KMS-11 (cell line): Measurements from ENCODE around the gene FARS2.

ENCODE experiments used
- H2AFZ ChIP-seq: fragments of 200-600 bp; sonication (generic); 2 replicates; pipeline ENCODE4 v1.6.1; 2016; ENCODE audit warnings: antibody characterized with exemption, mixed run types, low read depth
- H3K27ac ChIP-seq: fragments of 200-600 bp; sonication (generic); 2 replicates; pipeline ENCODE4 v1.6.1; 2016; ENCODE audit warnings: mild to moderate bottlenecking, mixed run types
- H3K27me3 ChIP-seq: fragments of 200-600 bp; sonication (generic); 2 replicates; pipeline ENCODE4 v1.6.1; 2017; ENCODE audit warnings: mild to moderate bottlenecking, low read depth, mixed run types, moderate library complexity; ENCODE audit not compliant: insufficient read depth
- H3K36me3 ChIP-seq: fragments of 200-600 bp; sonication (generic); 2 replicates; pipeline ENCODE4 v1.6.1; 2017; ENCODE audit warnings: mild to moderate bottlenecking, mixed run types; ENCODE audit not compliant: insufficient read depth
- H3K4me1 ChIP-seq: fragments of 200-600 bp; sonication (generic); 2 replicates; pipeline ENCODE4 v1.6.1; 2016; ENCODE audit warnings: mild to moderate bottlenecking, low read depth, mixed run types; ENCODE audit not compliant: poor library complexity, severe bottlenecking
- H3K4me2 ChIP-seq: fragments of 200-600 bp; sonication (generic); 2 replicates; pipeline ENCODE4 v1.7.0; 2016; ENCODE audit warnings: mild to moderate bottlenecking, mixed run types
- H3K4me3 ChIP-seq: fragments of 200-600 bp; sonication (generic); IDR thresholded peaks from 2 replicates; pipeline ENCODE4 v1.6.1; 2017; ENCODE audit warnings: low read depth, low read length, mixed read lengths; ENCODE audit not compliant: insufficient read depth
- H3K79me2 ChIP-seq: fragments of 200-600 bp; sonication (generic); 2 replicates; pipeline ENCODE4 v1.6.1; 2016; ENCODE audit warnings: low read depth, mixed run types; ENCODE audit not compliant: insufficient read depth
- H3K9ac ChIP-seq: fragments of 200-600 bp; sonication (generic); 2 replicates; pipeline ENCODE4 v1.6.1; 2016; ENCODE audit warnings: mild to moderate bottlenecking, mixed run types
- H4K20me1 ChIP-seq: fragments of 200-600 bp; sonication (generic); 2 replicates; pipeline ENCODE4 v1.6.1; 2016; ENCODE audit warnings: mild to moderate bottlenecking, mixed run types; ENCODE audit not compliant: insufficient read depth
- TF ChIP-seq, protein P1 (sequence below): fragments of 200-600 bp; sonication (generic); conservative IDR thresholded peaks from 2 replicates; pipeline ENCODE4 v1.6.1; 2017; ENCODE audit warnings: low read depth, mild to moderate bottlenecking, antibody characterized with exemption, low read length, moderate library complexity, mixed read lengths

The FARS2 gene

DNA sequence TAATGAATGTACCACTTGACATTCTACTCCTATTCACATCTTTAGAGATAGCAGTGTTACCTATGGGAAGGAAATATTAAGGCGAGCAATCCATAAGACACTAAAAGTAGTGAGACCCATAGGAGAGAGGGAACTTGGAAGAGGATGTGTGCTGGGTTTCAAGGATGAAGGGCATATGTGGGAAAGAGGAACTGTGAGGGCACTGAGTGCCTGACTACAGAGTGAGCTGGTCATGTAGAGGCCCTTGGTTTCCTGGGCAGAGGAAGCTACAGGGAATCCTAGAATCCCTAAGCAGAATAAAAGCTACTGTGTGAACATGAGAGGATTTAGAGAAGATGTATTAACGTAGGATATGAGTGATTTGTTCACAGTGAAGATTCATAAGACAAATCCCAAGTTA is 262.8 kb downstream of the FARS2 start:
- H3K4me2 ChIP-seq, result no peak overlapping the region
- H4K20me1 ChIP-seq, result no peaks in the 10 kb centered on the region
- H3K36me3 ChIP-seq, result no peaks in the 10 kb centered on the region
- no peak overlapping the region for H3K27ac ChIP-seq
- no peak overlapping the region for H3K4me3 ChIP-seq
- TF ChIP-seq, protein P1, sequence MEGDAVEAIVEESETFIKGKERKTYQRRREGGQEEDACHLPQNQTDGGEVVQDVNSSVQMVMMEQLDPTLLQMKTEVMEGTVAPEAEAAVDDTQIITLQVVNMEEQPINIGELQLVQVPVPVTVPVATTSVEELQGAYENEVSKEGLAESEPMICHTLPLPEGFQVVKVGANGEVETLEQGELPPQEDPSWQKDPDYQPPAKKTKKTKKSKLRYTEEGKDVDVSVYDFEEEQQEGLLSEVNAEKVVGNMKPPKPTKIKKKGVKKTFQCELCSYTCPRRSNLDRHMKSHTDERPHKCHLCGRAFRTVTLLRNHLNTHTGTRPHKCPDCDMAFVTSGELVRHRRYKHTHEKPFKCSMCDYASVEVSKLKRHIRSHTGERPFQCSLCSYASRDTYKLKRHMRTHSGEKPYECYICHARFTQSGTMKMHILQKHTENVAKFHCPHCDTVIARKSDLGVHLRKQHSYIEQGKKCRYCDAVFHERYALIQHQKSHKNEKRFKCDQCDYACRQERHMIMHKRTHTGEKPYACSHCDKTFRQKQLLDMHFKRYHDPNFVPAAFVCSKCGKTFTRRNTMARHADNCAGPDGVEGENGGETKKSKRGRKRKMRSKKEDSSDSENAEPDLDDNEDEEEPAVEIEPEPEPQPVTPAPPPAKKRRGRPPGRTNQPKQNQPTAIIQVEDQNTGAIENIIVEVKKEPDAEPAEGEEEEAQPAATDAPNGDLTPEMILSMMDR, result no peak
- no peak overlapping the region for H3K9ac ChIP-seq
- no peak overlapping the region for H2AFZ ChIP-seq
- no peaks in the 10 kb centered on the region for H3K27me3 ChIP-seq
- peaks cover 2% of the 10 kb centered on the region for H3K4me1 ChIP-seq
- H3K79me2 ChIP-seq, result no peaks in the 10 kb centered on the region

DNA sequence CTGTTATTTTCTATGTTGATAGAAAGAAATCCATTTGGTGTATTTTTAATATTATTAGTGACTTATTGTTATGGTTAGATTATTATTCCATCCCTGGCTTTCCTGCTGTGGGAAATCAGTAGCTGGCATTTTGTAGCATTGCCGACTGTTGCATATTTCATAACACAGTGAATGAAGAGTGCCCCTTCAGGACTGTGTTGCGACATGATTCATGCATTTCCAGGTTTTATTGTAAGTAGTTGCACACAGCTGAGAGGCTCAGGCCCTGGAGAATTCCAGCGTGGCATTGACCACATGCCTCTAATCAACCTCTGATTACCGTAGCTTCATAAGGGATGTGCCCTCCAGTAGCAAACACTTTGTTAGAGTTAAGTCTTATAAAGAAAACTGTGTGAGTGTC is 263.9 kb downstream of the FARS2 start:
- Histone ChIP-seq H4K20me1 (no peaks in the 10 kb centered on the region), H3K9ac (no peak overlapping the region), H3K4me1 (no peaks in the 10 kb centered on the region), H2AFZ (no peak overlapping the region), H3K4me3 (no peak overlapping the region), H3K79me2 (no peaks in the 10 kb centered on the region), H3K27me3 (no peaks in the 10 kb centered on the region), H3K4me2 (no peak overlapping the region), H3K27ac (no peak overlapping the region), H3K36me3 (no peaks in the 10 kb centered on the region)
- TF ChIP-seq, protein P1, result no peak

DNA sequence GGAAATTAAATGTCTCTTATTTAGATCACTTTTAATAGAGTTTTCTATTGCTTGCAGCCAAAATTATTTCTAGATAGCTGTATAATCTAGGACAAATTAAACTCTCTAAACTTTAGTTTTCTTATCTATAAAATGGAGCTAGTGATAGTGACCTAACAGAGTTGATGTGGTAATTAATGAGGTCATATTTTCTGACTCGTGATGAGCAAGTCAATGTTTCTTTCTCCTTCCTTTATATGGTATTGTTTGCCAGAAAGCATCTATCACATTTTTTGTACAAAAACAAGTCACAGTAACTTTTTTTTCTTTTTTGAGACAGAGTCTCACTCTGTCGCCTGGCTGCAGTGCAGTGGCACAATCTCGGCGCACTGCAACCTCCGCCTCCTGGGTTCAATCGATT is 267.7 kb downstream of the FARS2 start:
- H4K20me1 ChIP-seq, result no peaks in the 10 kb centered on the region
- no peak overlapping the region for H3K27ac ChIP-seq
- H3K4me1 ChIP-seq, result no peaks in the 10 kb centered on the region
- no peaks in the 10 kb centered on the region for H3K79me2 ChIP-seq
- H3K4me2 ChIP-seq, result no peak overlapping the region
- no peaks in the 10 kb centered on the region for H3K27me3 ChIP-seq
- H3K9ac ChIP-seq, result no peak overlapping the region
- H3K4me3 ChIP-seq, result no peak overlapping the region
- no peak overlapping the region for H2AFZ ChIP-seq
- TF ChIP-seq, protein P1, result no peak
- no peaks in the 10 kb centered on the region for H3K36me3 ChIP-seq

DNA sequence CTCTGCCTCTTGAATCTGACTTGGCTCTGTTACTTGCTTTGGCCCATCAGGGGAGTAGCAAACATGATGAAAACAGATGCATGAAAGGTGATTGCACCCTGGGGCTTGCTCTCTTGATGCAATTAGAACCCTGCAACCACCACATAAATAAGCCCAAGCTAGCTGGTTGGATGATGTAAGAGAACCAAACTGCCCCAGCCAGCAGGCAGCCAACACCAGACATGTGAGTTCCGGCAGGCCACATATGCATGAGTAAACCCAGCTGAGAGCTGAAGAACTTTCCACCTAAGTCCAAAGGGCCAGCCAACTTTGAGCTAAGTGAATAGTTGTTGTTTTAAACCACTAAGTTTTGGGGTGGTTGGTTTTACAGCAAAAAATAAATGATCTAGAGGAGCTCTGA is 268.4 kb downstream of the FARS2 start:
- no peaks in the 10 kb centered on the region for H4K20me1 ChIP-seq
- no peaks in the 10 kb centered on the region for H3K79me2 ChIP-seq
- H3K27me3 ChIP-seq, result no peaks in the 10 kb centered on the region

More for the DNA sequence above, 268.4 kb downstream of the FARS2 start:
- Histone ChIP-seq H2AFZ (no peak overlapping the region), H3K27ac (no peak overlapping the region), H3K4me3 (no peak overlapping the region), H3K4me2 (no peak overlapping the region), H3K4me1 (no peaks in the 10 kb centered on the region), H3K36me3 (no peaks in the 10 kb centered on the region), H3K9ac (no peak overlapping the region)
- TF ChIP-seq, protein P1, result no peak
